HG03460 (cell line): Measurements from ENCODE around the gene NOTCH1.

Source experiments
- ATAC-seq: cut with Tn5 transposase; IDR thresholded peaks from one replicate; pipeline ENCODE4 v1.9.1; 2021; ENCODE audit not compliant: unreplicated experiment

Gene NOTCH1

GRCh38 chr9:136534366-136534765 is 11.5 kb downstream of the NOTCH1 start:
- ATAC-seq, result no peak

- ATAC-seq, result no peak
Observed at GRCh38 chr9:136533775-136534157, 12.1 kb downstream of the NOTCH1 start.

GRCh38 chr9:136532799-136533774 is 12.8 kb downstream of the NOTCH1 start:
- no peak for ATAC-seq

GRCh38 chr9:136531904-136532798 is 13.7 kb downstream of the NOTCH1 start:
- no peak for ATAC-seq

GRCh38 chr9:136531186-136531903 is 14.5 kb downstream of the NOTCH1 start:
- no peak for ATAC-seq

GRCh38 chr9:136530461-136531089 is 15.3 kb downstream of the NOTCH1 start:
- ATAC-seq, result no peak

- ATAC-seq, result no peak
Observed at GRCh38 chr9:136529516-136530460, 16.1 kb downstream of the NOTCH1 start.

GRCh38 chr9:136528716-136529341 is 17.0 kb downstream of the NOTCH1 start:
- ATAC-seq, result no peak

- ATAC-seq, result no peak
Observed at GRCh38 chr9:136527721-136528710, 17.8 kb downstream of the NOTCH1 start.

- no peak for ATAC-seq
Observed at GRCh38 chr9:136527131-136527530, 18.7 kb downstream of the NOTCH1 start.

GRCh38 chr9:136526625-136527066 is 19.2 kb downstream of the NOTCH1 start:
- no peak for ATAC-seq

- ATAC-seq, result no peak
Observed at GRCh38 chr9:136525841-136526499, 19.9 kb downstream of the NOTCH1 start.

GRCh38 chr9:136525207-136525606 is 20.6 kb downstream of the NOTCH1 start:
- no peak for ATAC-seq

GRCh38 chr9:136522314-136523237 is 23.3 kb downstream of the NOTCH1 start:
- no peak for ATAC-seq

GRCh38 chr9:136521537-136521936 is 24.3 kb downstream of the NOTCH1 start:
- no peak for ATAC-seq

GRCh38 chr9:136520053-136520540 is 25.8 kb downstream of the NOTCH1 start:
- ATAC-seq, result no peak
